ENCODE results near the gene FBXL15.
A peak's percentile ranks its signal among the peaks of the same experiment; 100 is the strongest.

FBXL15 gene

DNA sequence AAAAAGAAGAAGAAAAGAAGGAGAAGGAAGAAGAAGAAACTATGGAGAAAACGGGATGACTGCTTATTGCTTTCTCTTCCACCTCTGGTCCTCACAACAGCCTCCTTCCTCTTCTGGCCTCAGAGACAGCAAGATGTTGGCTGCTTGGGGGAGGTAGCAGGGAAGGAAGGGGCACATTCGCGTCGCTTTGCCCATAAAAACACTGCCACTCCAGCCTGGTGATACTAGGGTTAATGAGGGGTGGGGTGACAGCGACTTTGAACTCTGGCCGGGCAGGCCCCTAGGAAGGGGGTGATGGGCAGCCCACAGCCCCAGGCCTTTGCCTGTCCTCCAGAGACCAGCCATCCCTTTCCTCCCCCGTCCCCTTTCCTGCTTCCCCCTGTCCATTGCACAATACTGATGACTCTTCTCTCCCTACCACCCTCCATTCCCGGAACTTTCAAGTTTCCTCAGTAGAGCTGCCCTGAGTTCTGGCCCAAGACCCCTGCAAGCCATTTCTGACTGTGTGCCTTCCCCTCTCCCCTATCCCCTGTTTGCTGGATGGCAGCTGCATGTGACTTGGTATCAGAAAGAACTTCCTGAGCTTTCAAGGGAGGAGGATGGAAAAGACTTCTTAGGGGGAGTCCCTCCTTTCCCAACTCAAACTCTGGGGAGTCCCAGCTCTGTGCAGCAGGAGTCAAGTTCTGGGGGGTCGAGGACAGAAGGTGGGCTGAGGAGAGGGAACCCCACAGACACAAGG, 13.9 kb downstream of the FBXL15 start:
- H3K9me3 Mint-ChIP-seq = no peaks in the 10 kb centered on the region
- H3K4me1 Mint-ChIP-seq (ENCODE audit: low read depth in 2 of 2) = peaks cover 30 to 32% of the 10 kb centered on the region in 2 donors
- no peaks in the 10 kb centered on the region for H3K27me3 Mint-ChIP-seq
- peak overlapping the region; percentile 76 to 93 for H3K4me3 Mint-ChIP-seq
- DNase-seq = no peak
- ATAC-seq (replicated peaks) = no peak
- H3K27ac Mint-ChIP-seq = peak overlapping the region; percentile 72 to 88
- peaks cover 11% of the 10 kb centered on the region for H3K36me3 Mint-ChIP-seq (ENCODE audit: insufficient read depth)

DNA sequence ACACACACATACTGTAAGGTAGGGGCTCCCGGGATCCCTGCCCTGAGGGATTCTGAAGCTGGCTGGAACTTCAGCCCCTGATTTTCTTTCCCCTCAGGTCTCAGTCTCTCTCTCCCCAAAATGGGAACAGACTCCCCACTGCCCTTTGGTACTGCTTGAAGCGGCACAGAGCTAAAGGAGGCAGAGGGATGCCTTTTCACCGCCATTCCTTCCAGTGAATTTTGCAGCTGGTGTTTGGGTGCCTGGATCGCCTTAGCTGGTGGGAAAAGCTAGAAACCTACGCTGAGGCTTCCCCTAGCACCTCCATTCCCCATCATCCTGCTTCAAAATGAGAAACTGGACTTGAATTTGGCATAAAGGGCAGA, 14.5 kb downstream of the FBXL15 start:
- Mint-ChIP-seq H3K4me1 (ENCODE audit: low read depth in 2 of 2) (peaks cover 30 to 32% of the 10 kb centered on the region in 2 donors), H3K9me3 (no peaks in the 10 kb centered on the region), H3K36me3 (ENCODE audit: insufficient read depth) (peaks cover 11% of the 10 kb centered on the region), H3K4me3 (peak overlapping the region; percentile 76 to 93), H3K27ac (peak overlapping the region; percentile 72 to 88), H3K27me3 (no peaks in the 10 kb centered on the region)
- DNase-seq (no peak), ATAC-seq (replicated peaks) (no peak)

DNA sequence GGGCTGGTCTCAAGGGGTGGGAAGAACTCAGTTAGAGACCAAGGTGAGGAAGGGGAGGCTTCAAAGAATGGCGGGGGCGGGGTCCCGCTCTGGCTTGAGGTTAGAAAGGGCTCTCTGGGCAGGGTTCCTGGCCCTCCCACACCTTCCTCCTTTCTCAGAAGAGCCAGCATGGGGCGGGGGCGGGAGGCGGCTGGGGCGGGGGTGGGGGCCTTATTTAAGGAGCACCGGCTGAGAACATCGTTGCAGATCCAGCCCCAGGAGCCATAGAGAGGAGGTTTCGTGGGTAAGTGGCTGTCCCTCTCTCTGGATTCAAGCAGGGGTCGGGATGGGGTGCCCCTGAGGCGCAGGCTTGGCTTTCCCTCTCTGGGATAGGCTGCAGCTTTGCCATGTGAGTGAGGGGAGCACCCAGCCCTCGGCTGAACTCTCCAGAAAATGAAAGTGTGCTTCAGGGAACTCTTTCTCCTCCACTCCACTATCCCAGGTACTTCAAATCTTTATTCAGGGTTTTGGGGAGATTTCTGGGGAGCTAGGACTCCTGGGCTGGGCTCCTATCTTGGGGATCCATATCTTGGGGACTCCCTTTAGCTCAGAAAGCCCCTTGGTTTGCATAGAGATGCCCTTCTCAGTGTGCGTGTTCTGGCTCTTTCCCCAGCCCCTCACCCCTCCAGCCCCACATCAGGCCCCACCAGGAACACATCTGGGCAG, 15.0 kb downstream of the FBXL15 start:
- peak overlapping the region; percentile 76 to 93 for H3K4me3 Mint-ChIP-seq
- no peak for DNase-seq
- H3K4me1 Mint-ChIP-seq (ENCODE audit: low read depth in 2 of 2) = peaks cover 30 to 32% of the 10 kb centered on the region in 2 donors
- ATAC-seq (replicated peaks) = no peak
- H3K27me3 Mint-ChIP-seq = no peaks in the 10 kb centered on the region
- no peaks in the 10 kb centered on the region for H3K9me3 Mint-ChIP-seq
- H3K27ac Mint-ChIP-seq = peak overlapping the region; percentile 72 to 88
- H3K36me3 Mint-ChIP-seq (ENCODE audit: insufficient read depth) = peaks cover 11% of the 10 kb centered on the region

- no peak for DNase-seq
- peak overlapping the region; percentile 76 to 93 for H3K4me3 Mint-ChIP-seq
- H3K27me3 Mint-ChIP-seq = no peaks in the 10 kb centered on the region
- peak overlapping the region; percentile 35 to 88 for H3K27ac Mint-ChIP-seq
- no peak for ATAC-seq (replicated peaks)
- H3K9me3 Mint-ChIP-seq = no peaks in the 10 kb centered on the region
- H3K36me3 Mint-ChIP-seq (ENCODE audit: insufficient read depth) = peaks cover 11% of the 10 kb centered on the region
- H3K4me1 Mint-ChIP-seq (ENCODE audit: low read depth in 2 of 2) = peaks cover 30 to 32% of the 10 kb centered on the region in 2 donors
Observed at GRCh38 chr10:102436312-102436711, 15.7 kb downstream of the FBXL15 start.

- no peaks in the 10 kb centered on the region for H3K27me3 Mint-ChIP-seq
- ATAC-seq (replicated peaks) (no peak), DNase-seq (no peak)
- H3K4me3 Mint-ChIP-seq = peak overlapping the region; percentile 29 to 76
- peaks cover 9% of the 10 kb centered on the region for H3K36me3 Mint-ChIP-seq (ENCODE audit: insufficient read depth)
- H3K27ac Mint-ChIP-seq = no peak overlapping the region
- no peaks in the 10 kb centered on the region for H3K9me3 Mint-ChIP-seq
- peaks cover 19 to 22% of the 10 kb centered on the region in 2 donors for H3K4me1 Mint-ChIP-seq (ENCODE audit: low read depth in 2 of 2)
Observed at GRCh38 chr10:102437515-102437914, 16.9 kb downstream of the FBXL15 start.

DNA sequence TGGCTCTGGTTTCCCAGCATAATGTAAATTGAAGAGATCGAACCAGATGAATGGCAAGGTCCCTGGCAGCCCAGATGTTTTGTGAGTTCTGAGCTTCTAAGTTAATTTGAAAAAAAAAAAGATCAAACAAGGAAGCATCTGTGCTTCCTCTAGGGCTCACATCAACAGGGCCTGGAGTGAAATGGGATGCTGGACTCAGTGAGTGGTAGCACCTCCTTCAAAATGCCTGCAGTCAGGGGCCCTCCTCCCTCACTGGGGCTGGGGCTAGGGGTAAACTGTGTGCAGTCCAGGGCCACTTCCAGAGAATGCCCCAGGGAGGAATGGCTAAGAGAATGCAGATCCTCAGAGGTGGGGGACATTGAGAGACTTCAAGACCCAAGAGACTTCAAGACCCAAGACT, 17.7 kb downstream of the FBXL15 start:
- Mint-ChIP-seq H3K27me3 (no peaks in the 10 kb centered on the region), H3K4me3 (no peak overlapping the region), H3K36me3 (ENCODE audit: insufficient read depth) (peaks cover under 1% of the 10 kb centered on the region), H3K27ac (no peak overlapping the region), H3K4me1 (ENCODE audit: low read depth in 2 of 2) (peaks cover 10 to 19% of the 10 kb centered on the region in 2 donors), H3K9me3 (no peaks in the 10 kb centered on the region)
- no peak for ATAC-seq (replicated peaks)
- DNase-seq = no peak

DNA sequence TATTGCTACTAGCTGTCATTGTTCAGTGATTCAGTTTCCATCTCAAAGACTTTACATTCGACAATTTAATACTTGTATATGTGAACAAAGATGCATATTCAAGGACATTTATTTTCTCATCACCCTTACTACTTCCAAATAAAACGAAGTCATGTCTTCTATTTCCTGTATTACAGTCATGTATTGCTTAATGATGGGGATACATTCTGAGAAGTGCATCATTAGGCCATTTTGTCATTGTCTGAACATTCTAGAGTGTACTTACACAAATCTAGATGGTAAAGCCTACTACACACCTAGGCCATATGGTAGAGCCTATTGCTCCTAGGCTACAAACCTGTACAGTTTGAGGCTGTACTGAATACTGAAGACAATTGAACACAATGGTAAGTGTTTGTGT, 24.2 kb downstream of the FBXL15 start:
- H3K9me3 Mint-ChIP-seq = no peaks in the 10 kb centered on the region
- DNase-seq (no peak), ATAC-seq (replicated peaks) (no peak)
- no peak overlapping the region for H3K4me3 Mint-ChIP-seq
- H3K27me3 Mint-ChIP-seq = no peaks in the 10 kb centered on the region
- H3K36me3 Mint-ChIP-seq (ENCODE audit: insufficient read depth) = peaks cover 5% of the 10 kb centered on the region
- peaks cover 6 to 8% of the 10 kb centered on the region in 2 donors for H3K4me1 Mint-ChIP-seq (ENCODE audit: low read depth in 2 of 2)
- no peak overlapping the region for H3K27ac Mint-ChIP-seq

DNA sequence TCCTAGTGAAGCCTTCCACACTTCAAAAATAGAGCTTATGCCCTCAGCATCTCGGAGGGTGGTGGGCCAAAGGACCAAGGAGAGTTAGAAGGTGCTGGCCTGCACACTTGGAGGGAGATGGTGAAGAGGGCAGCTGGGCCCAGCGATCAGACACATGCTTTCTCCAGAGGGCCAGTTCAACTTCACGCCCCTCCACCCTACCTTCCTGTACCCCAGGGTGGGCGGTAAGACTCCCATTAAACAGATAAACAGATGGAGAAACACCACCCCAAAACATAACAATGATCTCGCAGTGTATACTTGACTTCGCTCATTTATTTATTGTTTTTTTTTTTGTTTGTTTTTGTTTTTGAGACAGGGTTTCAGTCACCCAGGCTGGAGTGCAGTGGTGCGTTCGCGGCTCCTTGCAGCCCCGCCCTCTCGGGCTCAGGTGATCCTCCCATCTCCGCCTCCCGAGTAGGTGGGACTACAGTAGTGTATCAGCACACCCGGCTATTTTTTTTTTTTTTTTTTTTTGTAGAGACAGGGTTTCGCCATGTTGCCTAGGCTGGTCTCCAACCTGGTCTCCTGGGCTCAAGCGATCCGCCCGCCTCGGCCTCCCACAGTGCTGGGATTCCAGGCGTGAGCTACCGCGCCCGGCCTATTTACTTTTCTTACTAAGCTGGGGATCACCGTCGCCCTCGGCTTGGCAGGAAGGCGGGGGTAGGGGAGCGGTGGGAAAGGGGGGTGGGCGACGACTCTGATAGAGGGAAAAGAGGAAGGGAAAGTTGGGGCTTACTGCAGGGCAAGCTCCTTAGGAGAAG, 28.9 kb downstream of the FBXL15 start:
- Mint-ChIP-seq H3K4me1 (ENCODE audit: low read depth in 2 of 2) (peaks cover 20 to 27% of the 10 kb centered on the region in 2 donors), H3K27ac (peak overlapping the region; percentile 81 to 95)
- ATAC-seq (replicated peaks) = peak; percentile 66

DNA sequence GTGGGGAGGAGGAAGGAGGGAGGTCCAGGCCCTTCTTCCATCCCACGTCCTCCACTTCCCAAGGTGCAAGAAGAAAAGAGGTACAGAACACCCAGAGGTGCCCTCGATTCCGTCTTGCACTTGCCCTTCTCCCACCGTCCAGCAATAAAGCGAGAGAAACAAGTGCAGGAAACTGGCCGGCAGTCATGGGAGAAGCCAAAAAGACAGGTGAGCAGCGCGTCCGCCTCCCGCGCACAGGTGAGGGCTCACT, 29.4 kb downstream of the FBXL15 start:
- DNase-seq = no peak
- Mint-ChIP-seq H3K9me3 (no peaks in the 10 kb centered on the region), H3K4me1 (ENCODE audit: low read depth in 2 of 2) (peaks cover 20 to 27% of the 10 kb centered on the region in 2 donors), H3K27me3 (no peaks in the 10 kb centered on the region), H3K27ac (peak overlapping the region; percentile 81 to 95), H3K4me3 (peak overlapping the region; percentile 92 to 95), H3K36me3 (ENCODE audit: insufficient read depth) (peaks cover 18% of the 10 kb centered on the region)
- no peak for ATAC-seq (replicated peaks)

More for the DNA sequence above, 28.9 kb downstream of the FBXL15 start:
- Mint-ChIP-seq H3K4me3 (peak overlapping the region; percentile 92 to 95), H3K9me3 (no peaks in the 10 kb centered on the region), H3K36me3 (ENCODE audit: insufficient read depth) (peaks cover 18% of the 10 kb centered on the region), H3K27me3 (no peaks in the 10 kb centered on the region)
- peak; percentile 82 to 86 (median 82) for DNase-seq

DNA sequence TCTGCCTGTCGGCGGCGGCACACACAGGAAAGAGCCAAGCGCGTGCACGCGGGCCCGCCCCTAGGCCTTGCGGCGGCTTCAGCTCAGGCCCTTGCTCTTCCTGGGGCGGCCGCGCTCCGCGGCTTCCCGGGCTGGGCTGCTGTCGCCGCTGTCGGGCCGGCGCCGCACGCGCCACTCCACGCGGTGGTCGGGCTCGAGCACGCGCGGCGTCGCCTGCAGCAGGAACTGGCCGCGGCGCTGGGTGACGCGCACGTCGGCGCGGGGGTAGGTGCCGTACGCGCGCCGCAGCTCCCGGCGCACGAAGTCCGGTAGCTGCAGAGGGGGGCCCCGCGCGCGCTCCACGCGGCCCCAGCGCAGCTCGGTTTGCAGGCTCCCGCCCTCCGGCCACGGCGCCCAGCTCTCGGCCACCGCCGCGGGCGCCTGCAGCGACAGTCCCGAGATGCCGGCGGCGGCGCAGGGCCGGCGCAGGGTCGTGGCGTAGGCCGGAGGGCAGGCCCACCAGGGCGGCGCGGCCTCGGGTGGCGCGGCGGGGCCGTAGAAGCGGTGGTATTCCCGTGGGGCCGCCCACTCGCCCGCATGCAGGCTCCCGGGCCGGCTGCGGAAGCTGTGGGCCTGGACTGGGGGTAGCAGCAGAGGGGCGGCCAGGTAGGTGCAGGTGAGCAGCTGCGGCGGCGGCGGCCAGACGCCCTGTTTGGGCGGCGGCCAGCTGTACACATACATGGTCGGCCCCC, 29.9 kb downstream of the FBXL15 start:
- Mint-ChIP-seq H3K27me3 (no peaks in the 10 kb centered on the region), H3K27ac (peak overlapping the region; percentile 81 to 95), H3K4me3 (peak overlapping the region; percentile 92 to 95), H3K4me1 (ENCODE audit: low read depth in 2 of 2) (peaks cover 20 to 27% of the 10 kb centered on the region in 2 donors), H3K36me3 (ENCODE audit: insufficient read depth) (peaks cover 18% of the 10 kb centered on the region), H3K9me3 (no peaks in the 10 kb centered on the region)
- peak; percentile 87 for ATAC-seq (replicated peaks)
- peak; percentile 85 to 90 (median 85) for DNase-seq

DNA sequence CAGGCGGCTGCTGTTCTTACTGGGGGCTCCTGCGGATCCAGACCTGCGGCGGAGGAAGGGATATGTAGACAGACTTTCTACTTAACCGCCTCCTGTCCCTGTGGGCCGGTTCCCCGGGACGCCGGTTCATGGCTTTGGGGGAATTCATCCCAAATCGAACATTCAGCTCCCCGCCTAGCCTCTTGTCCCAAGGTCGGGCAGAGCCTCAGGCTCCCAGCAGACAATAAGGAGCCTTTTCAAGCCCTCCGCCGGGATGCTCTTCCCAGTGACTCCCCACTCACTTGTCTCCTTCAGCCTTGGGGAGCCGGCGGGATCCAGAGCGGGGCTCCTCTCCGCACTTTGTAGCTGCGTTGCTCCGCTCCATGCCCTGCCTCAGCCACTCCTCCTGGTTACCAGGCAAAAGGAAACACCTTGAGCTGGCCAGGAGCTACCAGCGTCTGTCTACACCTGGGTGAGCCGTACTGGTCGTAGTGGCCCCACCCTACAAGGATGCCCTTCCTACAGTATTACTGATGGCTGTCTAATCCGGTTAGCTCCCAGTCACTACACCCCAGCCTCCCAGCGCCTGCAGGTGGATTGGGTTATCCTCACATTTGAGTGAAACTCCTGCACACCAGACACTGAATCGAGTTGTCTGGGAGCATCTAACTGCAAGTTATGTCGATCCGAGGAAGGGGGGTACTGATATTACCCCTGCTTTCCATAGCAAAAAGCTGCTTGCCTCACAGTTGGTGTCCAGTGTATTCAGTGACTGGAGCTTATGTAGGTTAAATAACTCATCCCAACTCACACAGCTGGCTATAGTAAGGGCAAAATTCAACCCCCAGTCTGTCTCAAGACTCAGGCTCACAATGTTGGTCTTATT, 30.7 kb downstream of the FBXL15 start, which contains the start of gene C10orf95:
Gene C10orf95 (minus strand): TSS at position 439 of the 865 bp plus-strand sequence. CDS start 450 bp downstream, outside the sequence.
- H3K36me3 Mint-ChIP-seq (ENCODE audit: insufficient read depth) = peaks cover 20% of the 10 kb centered on the region
- H3K4me1 Mint-ChIP-seq (ENCODE audit: low read depth in 2 of 2) = peaks cover 20 to 27% of the 10 kb centered on the region in 2 donors
- peak within 1 kb of the TSS; percentile 92 to 95 for H3K4me3 Mint-ChIP-seq
- H3K9me3 Mint-ChIP-seq = no peaks in the 10 kb centered on the region
- no peaks in the 10 kb centered on the region for H3K27me3 Mint-ChIP-seq
- ATAC-seq (replicated peaks) = no peak
- peak within 1 kb of the TSS in 1 of 2 donors; percentile 95 for H3K27ac Mint-ChIP-seq
- peak in 1 of 3 experiments; percentile 16 for DNase-seq

DNA sequence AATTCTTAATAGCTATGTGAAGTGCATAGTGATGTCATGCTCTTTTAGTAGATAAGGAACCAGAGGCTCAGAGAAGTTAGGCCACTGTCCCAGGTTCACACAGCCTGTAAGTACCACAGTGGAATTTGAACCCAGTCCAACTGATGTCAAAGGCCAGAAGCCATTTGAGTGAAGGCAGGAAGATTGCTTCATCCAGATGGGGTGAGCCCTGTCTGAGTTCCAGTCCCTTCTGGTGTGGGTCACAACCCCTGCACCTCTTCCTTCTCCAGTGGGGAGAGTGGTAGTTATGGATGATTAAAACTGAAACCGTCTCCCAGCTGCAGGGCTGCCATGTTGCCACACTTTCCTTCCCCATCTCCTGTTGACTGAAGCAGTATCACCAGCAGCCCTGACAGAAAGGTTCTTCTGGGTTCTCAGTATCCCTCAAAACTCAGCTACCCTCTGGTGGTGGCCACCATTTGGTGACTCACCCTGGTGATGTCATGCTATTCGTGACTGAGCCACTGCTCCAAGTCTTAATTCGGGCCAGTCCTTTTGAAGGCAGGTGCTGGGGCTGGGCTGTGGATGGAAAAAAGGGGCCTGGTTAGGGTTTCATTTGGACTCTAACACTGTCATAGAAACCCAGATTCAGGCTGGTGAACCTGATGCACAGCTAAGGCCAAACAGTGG, 32.2 kb downstream of the FBXL15 start:
- ATAC-seq (replicated peaks) = no peak
- peaks cover 20 to 31% of the 10 kb centered on the region in 2 donors for H3K4me1 Mint-ChIP-seq (ENCODE audit: low read depth in 2 of 2)

More for the DNA sequence above, 32.2 kb downstream of the FBXL15 start:
- Mint-ChIP-seq H3K4me3 (peak overlapping the region; percentile 92 to 95), H3K9me3 (no peaks in the 10 kb centered on the region), H3K36me3 (ENCODE audit: insufficient read depth) (peaks cover 21% of the 10 kb centered on the region), H3K27ac (peak overlapping the region in 1 of 2 donors; percentile 82), H3K27me3 (no peaks in the 10 kb centered on the region)
- DNase-seq = no peak
